Testis (tissue), 3 donors: ENCODE measurements around the gene ERLIN1. TPM values are rescaled to one million over a fixed set of nuclear protein-coding genes. Genes with fewer than 3 reads are reported as not detected.

Experiments
- DNase-seq: peaks from one replicate; pipeline ENCODE4 v3.0.0-alpha.2; 2019
- H3K27ac ChIP-seq, 2 donors: fragments of 200-600 bp; sonication (generic); one replicate each; pipeline ENCODE4 v1.5.1; 2019
- H3K27me3 ChIP-seq: fragments of 200-600 bp; sonication (generic); one replicate; pipeline ENCODE4 v1.5.1; 2019
- H3K36me3 ChIP-seq: fragments of 200-600 bp; sonication (generic); one replicate; pipeline ENCODE4 v1.5.1; 2017; ENCODE audit warnings: low read depth; ENCODE audit errors: missing control alignments
- H3K4me1 ChIP-seq: fragments of 200-600 bp; sonication (generic); one replicate; pipeline ENCODE4 v1.5.1; 2019
- H3K4me3 ChIP-seq, 2 donors: fragments of 200-600 bp; sonication (generic); one replicate each; pipeline ENCODE4 v1.5.1; 2017 to 2019
- H3K9me3 ChIP-seq: fragments of 200-600 bp; sonication (generic); one replicate; pipeline ENCODE4 v1.5.1; 2017
- POLR2A ChIP-seq: fragments of 450-650 bp; IDR thresholded peaks from one replicate; pipeline ENCODE4 v1.6.1; 2017; ENCODE audit warnings: antibody characterized with exemption, mild to moderate bottlenecking, moderate library complexity
- WGBS, 2 donors: methylation state at CpG; one replicate each; pipeline ENCODE4 v1.1.5; 2018; 5-methylcytosine and 5-hydroxymethylcytosine counted together
- intact Hi-C: fragments of 100-400 bp; cut with DNase I; formaldehyde crosslinking; loops from one replicate; pipeline ENCODE4 v1.15.1; 2023; ENCODE audit warnings: low total_unique reads
- polyA plus RNA-seq: library from polyadenylated mRNA; stranded (reverse); fragments of 350-450 nt; fragmentation: Illumina TruSeq; extraction: RNeasy Lipid Tissue Mini Kit (QIAGEN cat#74804); gene quantifications from one replicate; pipeline ENCODE4 v1.2.3, GENCODE V29; 2014; ENCODE audit warnings: low read depth, low replicate concordance; ENCODE audit not compliant: insufficient read depth
- total RNA-seq, 2 donors: library from RNA; depleted of rRNA; stranded (reverse); fragments of >200 nt; gene quantifications; one replicate each; pipeline ENCODE4 v1.2.3, GENCODE V29; 2016
- TF ChIP-seq, protein P1 (sequence below), 3 experiments: fragments of 450-650 bp in 2 of 3; fragments of 200-600 bp in 1 of 3; sonication (generic) in 1 of 3; IDR thresholded peaks; one replicate each; pipeline ENCODE4 v1.5.1; 2016 to 2019; ENCODE audit warnings: antibody characterized with exemption in 3 of 3, mild to moderate bottlenecking in 2 of 3, moderate library complexity in 1 of 3

The ERLIN1 gene
- total and polyA plus RNA-seq, 3 donors from 2014 or later: 27.9 to 62.7 (median 32.5) TPM

DNA sequence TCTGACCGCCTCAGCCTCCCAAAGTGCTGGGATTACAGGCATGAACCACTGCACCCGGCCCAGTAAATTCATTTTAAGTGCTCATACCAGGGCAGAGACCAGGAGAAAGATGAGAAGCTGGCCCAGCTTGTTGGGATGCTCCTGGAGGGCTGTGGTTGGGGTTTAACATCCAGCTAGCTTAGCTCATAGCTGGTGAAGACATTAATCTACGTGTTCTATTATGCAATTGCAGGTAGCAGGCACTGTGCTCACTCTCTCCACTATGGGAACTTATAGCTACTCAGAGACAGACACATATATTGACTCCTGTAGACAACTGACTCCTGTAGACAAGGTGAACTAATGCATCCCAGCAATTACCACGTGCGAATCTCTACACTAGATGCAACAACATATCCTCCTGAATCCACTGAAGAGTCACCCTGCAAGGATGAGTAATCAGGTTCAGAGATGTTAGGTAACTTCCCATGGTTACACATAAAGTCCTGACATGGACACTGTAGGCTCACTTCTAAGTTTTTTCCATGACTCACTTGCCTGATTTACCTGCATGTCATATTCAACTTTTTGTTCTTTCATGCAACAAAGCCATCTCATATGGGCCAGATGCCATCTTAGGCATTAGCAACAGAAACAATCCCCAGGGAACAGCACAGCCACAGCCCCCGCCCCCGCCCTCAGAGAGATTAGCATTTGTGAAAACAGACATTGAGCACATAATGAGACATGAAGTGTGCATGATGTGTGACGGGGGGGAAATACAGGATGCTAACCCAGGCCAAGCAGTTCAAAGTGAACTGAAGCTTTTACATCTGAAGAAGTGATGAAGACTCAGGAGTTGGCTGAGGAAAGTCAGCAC lies 37.2 kb downstream of the ERLIN1 start:
- DNase-seq: no peak
- no peak overlapping the region for H3K4me3 ChIP-seq
- no peaks in the 10 kb centered on the region for H3K9me3 ChIP-seq
- TF ChIP-seq, protein P1, sequence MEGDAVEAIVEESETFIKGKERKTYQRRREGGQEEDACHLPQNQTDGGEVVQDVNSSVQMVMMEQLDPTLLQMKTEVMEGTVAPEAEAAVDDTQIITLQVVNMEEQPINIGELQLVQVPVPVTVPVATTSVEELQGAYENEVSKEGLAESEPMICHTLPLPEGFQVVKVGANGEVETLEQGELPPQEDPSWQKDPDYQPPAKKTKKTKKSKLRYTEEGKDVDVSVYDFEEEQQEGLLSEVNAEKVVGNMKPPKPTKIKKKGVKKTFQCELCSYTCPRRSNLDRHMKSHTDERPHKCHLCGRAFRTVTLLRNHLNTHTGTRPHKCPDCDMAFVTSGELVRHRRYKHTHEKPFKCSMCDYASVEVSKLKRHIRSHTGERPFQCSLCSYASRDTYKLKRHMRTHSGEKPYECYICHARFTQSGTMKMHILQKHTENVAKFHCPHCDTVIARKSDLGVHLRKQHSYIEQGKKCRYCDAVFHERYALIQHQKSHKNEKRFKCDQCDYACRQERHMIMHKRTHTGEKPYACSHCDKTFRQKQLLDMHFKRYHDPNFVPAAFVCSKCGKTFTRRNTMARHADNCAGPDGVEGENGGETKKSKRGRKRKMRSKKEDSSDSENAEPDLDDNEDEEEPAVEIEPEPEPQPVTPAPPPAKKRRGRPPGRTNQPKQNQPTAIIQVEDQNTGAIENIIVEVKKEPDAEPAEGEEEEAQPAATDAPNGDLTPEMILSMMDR (IDR thresholded peaks at IDR 0.05): no peak
- TF ChIP-seq POLR2A: no peak
- no peaks in the 10 kb centered on the region for H3K4me1 ChIP-seq
- WGBS, 2 donors: 82 to 86% methylated on average over 8 of the region's 8 CpGs
- intact Hi-C loops: no loop called here
- H3K36me3 ChIP-seq: no peaks in the 10 kb centered on the region
- H3K27me3 ChIP-seq: no peaks in the 10 kb centered on the region
- no peak overlapping the region for H3K27ac ChIP-seq

DNA sequence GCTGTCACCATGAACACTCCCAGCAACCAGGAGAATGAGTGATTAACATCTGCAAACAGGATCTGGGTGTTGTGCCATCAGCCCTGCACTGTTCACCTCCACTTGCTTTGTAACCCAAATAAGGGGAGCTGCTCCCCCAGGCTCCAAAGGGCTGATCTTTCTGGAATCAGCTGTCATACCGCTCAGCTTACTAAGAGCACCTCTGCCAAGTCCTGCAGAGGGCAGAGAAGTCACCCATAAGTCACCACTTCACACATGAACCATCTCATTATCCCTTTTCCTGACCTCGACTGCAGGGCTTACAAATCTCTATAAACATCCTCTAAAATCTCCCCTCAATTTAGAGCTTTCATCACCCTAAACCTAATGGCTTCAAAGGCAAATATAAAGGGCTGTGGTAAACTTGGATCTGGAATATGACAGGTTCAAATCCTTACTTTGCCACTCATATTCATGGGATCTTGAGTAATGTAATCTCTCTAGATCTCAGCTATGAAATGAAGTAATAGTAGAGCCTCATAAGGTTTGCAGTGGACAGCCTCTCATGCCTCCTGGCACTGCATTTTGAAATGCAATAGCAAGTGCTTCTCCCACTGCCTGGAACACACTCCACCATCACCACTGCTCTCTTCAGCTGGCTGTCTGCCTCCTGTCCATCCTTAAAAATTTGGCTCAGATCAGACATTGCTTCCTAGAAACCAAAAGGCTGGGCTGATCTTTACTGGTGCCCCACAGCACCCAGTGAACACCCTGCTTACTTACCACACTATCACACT lies 38.8 kb downstream of the ERLIN1 start:
- H3K36me3 ChIP-seq: no peaks in the 10 kb centered on the region
- no peak overlapping the region for H3K27ac ChIP-seq
- DNase-seq: no peak
- H3K4me3 ChIP-seq: no peak overlapping the region
- 53 to 58% methylated on average over 2 of the region's 2 CpGs for WGBS, 2 donors
- no peaks in the 10 kb centered on the region for H3K27me3 ChIP-seq
- intact Hi-C loops: no loop called here
- H3K4me1 ChIP-seq: no peaks in the 10 kb centered on the region
- H3K9me3 ChIP-seq: no peaks in the 10 kb centered on the region
- TF ChIP-seq, protein P1 (IDR thresholded peaks at IDR 0.05): no peak
- no peak for TF ChIP-seq POLR2A

DNA sequence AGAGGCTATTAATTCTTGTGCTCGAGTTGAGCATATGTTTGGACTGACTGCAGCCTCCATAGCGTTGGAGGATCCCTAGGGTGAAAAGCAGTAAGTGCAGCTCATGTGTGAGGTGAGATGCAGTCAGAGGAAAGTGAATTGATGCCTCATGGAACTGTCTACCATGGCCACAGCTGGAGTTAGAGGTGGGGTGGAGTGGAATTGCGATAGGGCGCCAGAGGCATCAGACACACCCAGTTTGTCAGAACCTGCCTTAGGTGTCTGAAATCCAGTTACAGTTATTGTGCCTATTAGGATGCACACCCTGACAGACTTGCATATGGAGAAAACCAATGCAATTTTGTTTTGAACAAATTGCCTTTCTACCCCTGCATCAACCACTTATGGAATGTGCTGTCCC lies 39.4 kb downstream of the ERLIN1 start:
- WGBS, 2 donors: 75 to 78% methylated on average over 4 of the region's 4 CpGs
- intact Hi-C loops: no loop called here
- H3K4me3 ChIP-seq: no peak overlapping the region

DNA sequence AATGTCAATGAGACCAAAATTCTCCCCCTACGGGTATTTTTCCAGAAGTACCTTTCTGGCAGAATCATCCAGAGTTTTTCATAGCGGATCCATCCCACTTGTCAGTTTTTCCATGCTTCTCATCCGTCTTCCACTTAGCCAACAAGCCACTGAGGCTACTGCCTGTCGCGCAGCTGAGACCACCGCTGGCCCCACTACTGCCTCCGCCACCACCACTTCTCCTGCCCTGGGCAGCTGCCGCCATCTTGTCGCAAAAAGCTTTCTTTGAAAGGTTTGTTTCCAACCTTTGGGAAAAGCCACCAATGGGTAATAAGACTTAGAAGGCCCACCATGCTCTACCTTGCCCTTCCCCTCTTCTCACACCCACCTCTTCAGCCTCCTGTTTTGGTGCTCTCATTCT lies 42.1 kb downstream of the ERLIN1 start:
- Histone ChIP-seq H3K4me1 (no peaks in the 10 kb centered on the region), H3K27me3 (no peaks in the 10 kb centered on the region), H3K4me3 (no peak overlapping the region), H3K9me3 (no peaks in the 10 kb centered on the region), H3K27ac (no peak overlapping the region), H3K36me3 (no peaks in the 10 kb centered on the region)
- no peak for TF ChIP-seq POLR2A
- TF ChIP-seq, protein P1 (IDR thresholded peaks at IDR 0.05): no peak
- intact Hi-C loops: no loop called here
- no peak for DNase-seq
- WGBS, 2 donors: 94 to 96% methylated on average over 9 of the region's 9 CpGs

More for the DNA sequence above, 39.4 kb downstream of the ERLIN1 start:
- TF ChIP-seq, protein P1 (IDR thresholded peaks at IDR 0.05): no peak
- no peak for TF ChIP-seq POLR2A
- H3K4me1 ChIP-seq: no peaks in the 10 kb centered on the region
- no peaks in the 10 kb centered on the region for H3K27me3 ChIP-seq
- no peaks in the 10 kb centered on the region for H3K9me3 ChIP-seq
- H3K27ac ChIP-seq: no peak overlapping the region
- no peaks in the 10 kb centered on the region for H3K36me3 ChIP-seq
- DNase-seq: no peak
